COLO829 (cell line): ENCODE data around the gene C2CD3.
"Not testable (repeated sequence)": the region's sequence is repeated elsewhere in the genome, so short reads cannot be mapped to it uniquely, and the experiment has no call there.

Source experiments
- DNase-seq: peaks from one replicate; pipeline ENCODE4 v3.0.0; 2012; ENCODE audit warnings: low spot score

The C2CD3 gene

GRCh38 chr11:74162681-74163467 is 7.9 kb downstream of the C2CD3 start:
- no peak for DNase-seq

GRCh38 chr11:74159642-74160041 is 11.2 kb downstream of the C2CD3 start:
- DNase-seq, result no peak

GRCh38 chr11:74157169-74157568 is 13.6 kb downstream of the C2CD3 start:
- no peak for DNase-seq

- no peak for DNase-seq
These were observed 16.1 kb downstream of the C2CD3 start for GRCh38 chr11:74154620-74155281.

- no peak for DNase-seq
These were observed 17.6 kb downstream of the C2CD3 start for GRCh38 chr11:74153224-74153623.

DNA sequence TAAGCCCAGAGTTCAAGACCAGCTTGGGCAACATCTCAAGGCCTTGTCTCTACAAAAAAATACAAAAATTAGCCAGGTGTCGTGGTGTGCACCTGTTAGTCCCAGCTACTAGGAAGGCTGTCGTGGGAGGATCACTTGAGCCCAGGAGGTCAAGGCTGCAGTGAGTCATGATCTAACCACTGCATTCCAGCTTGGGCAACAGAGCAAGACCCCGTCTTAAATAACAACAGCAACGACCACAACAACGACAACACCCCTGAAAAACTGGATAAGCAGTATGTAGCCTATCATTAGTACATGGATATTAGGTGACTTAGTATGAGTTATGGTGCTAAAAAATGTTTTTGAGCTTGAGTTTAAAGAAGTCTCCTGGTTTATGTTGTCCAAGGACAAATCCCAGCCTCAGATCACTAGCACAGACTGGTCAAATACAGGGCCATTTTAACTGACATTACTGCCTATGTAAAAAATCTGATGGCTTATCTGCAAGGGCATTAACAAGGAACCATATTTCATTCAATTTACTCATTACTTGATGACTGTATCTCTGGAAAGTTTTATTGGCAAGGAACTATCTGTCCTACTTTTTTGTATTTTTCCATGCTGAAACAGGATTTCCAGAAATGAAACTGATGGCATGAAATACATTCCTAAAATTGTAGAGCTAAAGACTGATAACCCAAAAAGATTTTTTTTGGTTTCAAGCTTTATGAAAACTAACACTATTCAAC is 23.4 kb downstream of the C2CD3 start:
- DNase-seq, result no peak

GRCh38 chr11:74144592-74144991 is 26.2 kb downstream of the C2CD3 start:
- no peak for DNase-seq

DNA sequence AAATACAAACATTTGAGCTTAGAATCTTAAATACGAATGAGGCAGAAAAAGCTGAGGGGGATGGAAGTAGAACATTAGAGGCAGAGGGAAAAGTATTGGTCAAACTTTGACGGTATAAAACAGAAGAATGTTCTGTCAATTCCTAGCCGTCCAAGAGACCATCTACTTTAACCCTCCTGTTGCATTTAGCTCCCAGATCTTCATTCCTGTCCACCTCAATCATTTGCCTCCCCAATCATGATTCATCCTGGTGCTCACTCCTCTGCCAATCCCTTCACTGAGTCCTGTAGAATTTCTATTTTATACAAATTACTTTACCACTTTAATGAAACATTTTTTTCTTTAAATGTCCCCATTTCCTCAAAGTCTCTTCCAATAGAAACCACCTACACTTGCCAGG is 28.2 kb downstream of the C2CD3 start:
- no peak for DNase-seq

DNA sequence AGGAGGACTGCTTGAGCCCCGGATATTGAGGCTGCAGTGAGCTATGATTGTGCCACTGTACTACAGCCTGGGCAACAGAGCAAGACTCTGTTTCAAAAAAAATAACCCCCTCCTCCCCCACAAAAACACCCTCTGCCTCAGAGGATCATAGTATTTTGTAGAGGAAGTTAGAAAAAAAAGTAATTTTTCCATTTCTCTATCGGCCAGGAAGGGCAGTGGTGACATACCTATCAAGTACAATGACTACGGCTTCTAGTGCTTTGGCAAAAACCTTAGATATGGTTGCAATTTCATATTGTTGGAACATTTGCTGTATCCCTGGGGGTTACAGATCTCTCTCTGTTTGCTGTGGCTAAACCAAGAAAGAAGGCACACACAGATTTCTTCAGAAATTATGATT is 28.9 kb downstream of the C2CD3 start:
- DNase-seq, result no peak

DNA sequence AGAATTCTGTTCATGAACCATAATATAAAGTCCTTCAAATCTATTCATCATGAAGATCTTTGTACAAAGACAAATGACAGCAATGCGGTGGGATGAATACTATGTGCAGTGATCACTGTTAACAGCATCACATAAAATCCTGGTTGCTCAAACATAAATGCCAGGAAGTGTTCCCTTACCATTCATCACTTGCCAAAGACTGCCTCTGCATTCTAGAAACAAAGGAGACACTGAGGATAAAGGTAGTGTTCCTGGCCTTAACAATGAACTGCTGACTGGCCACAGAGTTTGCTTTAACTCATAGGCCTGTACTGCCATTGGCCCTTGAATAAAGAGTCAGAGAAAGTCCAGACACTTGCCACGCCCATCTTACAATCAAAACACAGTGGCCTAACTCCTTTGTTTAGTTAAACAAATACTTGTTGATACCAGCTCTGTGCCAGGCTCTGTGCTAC is 29.5 kb downstream of the C2CD3 start:
- peak; percentile 34 for DNase-seq

DNA sequence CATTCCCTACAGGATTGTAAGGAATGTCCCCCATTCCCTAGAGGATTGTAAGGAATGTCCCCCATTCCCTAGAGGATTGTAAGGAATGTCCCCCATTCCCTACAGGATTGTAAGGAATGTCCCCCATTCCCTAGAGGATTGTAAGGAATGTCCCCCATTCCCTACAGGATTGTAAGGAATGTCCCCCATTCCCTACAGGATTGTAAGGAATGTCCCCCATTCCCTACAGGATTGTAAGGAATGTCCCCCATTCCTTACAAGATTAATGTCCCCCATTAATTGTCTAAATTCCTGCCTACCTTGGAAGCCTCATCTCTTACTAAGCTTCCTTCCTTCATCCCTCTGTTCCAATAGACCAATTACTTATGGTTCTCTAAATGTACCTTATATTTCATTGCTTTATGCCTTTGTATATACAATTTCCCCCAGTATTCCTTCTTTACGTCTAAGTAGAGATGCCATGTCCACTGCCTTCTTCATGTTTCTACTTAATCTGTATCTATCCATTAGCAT is 30.8 kb downstream of the C2CD3 start:
- not testable (repeated sequence) for DNase-seq

DNA sequence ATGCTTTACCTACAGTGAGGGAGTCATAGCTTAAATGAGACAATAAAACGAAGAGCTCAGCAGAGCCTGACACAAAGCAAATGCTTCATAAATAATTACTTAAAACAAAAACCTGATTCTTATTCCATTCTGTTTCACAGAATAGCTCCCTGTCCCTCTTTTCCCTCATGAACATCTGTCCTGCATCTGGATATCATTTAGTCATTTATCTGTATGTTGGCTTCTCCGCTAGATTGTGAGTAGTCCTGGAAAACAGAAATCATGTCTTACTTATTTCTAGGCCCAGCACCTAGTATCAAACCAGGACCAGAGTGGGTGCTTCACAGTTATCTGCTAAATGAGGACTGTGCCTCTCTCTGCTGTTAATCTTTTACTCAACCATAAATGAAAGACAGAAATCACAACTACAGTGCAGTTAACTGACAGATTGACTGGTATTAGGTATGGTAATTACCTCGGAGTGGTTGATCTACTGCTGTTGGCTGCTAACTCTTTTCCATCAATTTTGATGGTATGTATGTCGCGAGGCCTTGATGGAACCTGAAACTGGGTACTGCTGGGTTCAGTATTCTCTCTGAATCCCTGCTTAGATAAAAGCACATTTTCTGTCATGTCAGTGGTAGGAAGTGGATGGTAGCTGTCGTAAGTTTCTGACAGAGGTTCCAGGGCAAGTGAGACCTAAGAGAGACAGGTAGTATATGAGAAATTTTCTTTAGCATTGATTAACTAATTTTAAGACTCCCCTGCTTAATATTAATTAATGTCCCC is 31.5 kb downstream of the C2CD3 start:
- DNase-seq, result no peak

GRCh38 chr11:74138572-74138971 is 32.2 kb downstream of the C2CD3 start:
- DNase-seq, result peak; percentile 58

- DNase-seq, result no peak
These were observed 32.8 kb downstream of the C2CD3 start for GRCh38 chr11:74138021-74138420.

- peak; percentile 75 for DNase-seq
These were observed 35.5 kb downstream of the C2CD3 start for GRCh38 chr11:74135127-74135840.

DNA sequence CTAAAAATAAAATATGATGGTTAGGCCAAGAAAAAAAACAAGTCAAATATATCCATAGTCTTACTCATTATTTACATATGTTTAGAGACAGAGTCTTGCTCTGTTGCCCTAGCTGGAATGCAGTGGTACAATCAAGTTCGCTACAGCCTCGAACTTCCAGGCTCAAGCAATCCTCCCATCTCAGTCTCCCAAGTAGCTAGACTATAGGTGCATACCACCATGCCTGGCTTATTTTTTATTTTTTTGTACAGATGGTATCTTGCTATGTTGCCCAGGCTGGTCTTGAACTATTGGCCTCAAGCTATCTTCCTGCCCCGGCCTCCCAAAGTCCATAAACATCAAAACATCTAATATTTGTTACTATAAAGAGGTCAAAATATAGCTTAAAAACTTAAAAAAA is 36.1 kb downstream of the C2CD3 start:
- DNase-seq, result no peak

GRCh38 chr11:74133436-74133835 is 37.4 kb downstream of the C2CD3 start:
- DNase-seq, result no peak

DNA sequence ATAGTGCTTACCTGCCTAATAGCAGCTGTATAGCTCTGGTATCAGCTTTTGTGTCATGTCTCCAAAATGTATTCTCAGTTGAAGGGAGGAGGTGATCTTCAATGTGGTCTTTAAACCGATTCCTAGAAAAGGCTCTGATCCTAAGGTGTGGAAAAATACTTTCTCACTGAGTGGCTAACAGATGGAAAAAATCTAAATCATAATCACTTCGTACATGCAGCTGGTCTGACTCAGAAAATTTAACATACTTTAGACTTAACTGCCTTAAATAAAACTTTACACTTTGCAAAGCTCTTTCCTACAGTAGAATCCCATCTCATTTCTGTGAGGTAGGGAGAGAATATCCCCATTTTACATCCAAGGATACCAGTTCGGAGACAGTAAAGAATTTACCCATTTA is 38.0 kb downstream of the C2CD3 start:
- DNase-seq, result no peak

DNA sequence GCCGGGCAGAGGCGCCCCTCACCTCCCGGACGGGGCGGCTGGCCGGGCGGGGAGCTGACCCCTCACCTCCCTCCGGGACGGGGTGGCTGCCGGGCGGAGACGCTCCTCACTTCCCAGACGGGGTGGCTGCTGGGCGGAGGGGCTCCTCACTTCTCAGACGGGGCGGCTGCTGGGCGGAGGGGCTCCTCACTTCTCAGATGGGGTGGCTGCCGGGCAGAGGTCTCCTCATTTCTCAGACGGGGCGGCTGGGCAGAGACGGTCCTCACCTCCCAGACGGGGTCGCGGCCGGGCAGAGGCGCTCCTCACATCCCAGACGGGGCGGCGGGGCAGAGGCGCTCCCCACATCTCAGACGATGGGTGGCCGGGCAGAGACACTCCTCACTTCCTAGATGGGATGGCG is 41.7 kb downstream of the C2CD3 start:
- DNase-seq, result not testable (repeated sequence)

GRCh38 chr11:74123008-74123448 is 47.8 kb downstream of the C2CD3 start:
- no peak for DNase-seq

GRCh38 chr11:74121804-74122203 is 49.0 kb downstream of the C2CD3 start:
- no peak for DNase-seq
